H9 (cell line): Measurements from ENCODE around the gene PDE4B. TPM values are rescaled to one million over a fixed set of nuclear protein-coding genes. Genes with fewer than 3 reads are reported as not detected.

Source experiments
- DNase-seq: peaks from one replicate; pipeline ENCODE4 v3.0.0-alpha.2; 2017
- H2AFZ ChIP-seq: one replicate; pipeline ENCODE4 v1.6.1; 2013; ENCODE audit warnings: mild to moderate bottlenecking, low read length, control low read depth, moderate library complexity
- H2AK5ac ChIP-seq: 2 replicates; pipeline ENCODE4 v1.6.1; 2013; ENCODE audit warnings: low read length, control low read depth, mixed read lengths; ENCODE audit not compliant: insufficient read length
- H2BK120ac ChIP-seq: one replicate; pipeline ENCODE4 v1.6.1; 2013; ENCODE audit warnings: low read depth, mild to moderate bottlenecking, low read length, control low read depth, inconsistent platforms; ENCODE audit not compliant: poor library complexity, severe bottlenecking
- H2BK12ac ChIP-seq: 2 replicates; pipeline ENCODE4 v1.6.1; 2013; ENCODE audit warnings: low read length, control low read depth, mixed read lengths, low read depth; ENCODE audit not compliant: insufficient read length
- H2BK15ac ChIP-seq: 2 replicates; pipeline ENCODE4 v1.6.1; 2013; ENCODE audit warnings: low read depth, low read length, control low read depth
- H2BK20ac ChIP-seq: one replicate; pipeline ENCODE4 v1.6.1; 2013; ENCODE audit warnings: low read depth, mild to moderate bottlenecking, low read length, control low read depth, inconsistent platforms; ENCODE audit not compliant: poor library complexity, severe bottlenecking
- H2BK5ac ChIP-seq: 2 replicates; pipeline ENCODE4 v1.6.1; 2013; ENCODE audit warnings: low read length, control low read depth, mixed read lengths; ENCODE audit not compliant: insufficient read length
- H3K14ac ChIP-seq: 2 replicates; pipeline ENCODE4 v1.6.1; 2013; ENCODE audit warnings: low read length, control low read depth; ENCODE audit not compliant: insufficient read depth
- H3K18ac ChIP-seq: 2 replicates; pipeline ENCODE4 v1.6.1; 2013; ENCODE audit warnings: low read depth, mild to moderate bottlenecking, mixed read lengths, low read length, control low read depth; ENCODE audit not compliant: insufficient read length
- H3K23ac ChIP-seq: 2 replicates; pipeline ENCODE4 v1.6.1; 2013; ENCODE audit warnings: low read length, control low read depth, mixed read lengths, low read depth; ENCODE audit not compliant: insufficient read length
- H3K23me2 ChIP-seq: 2 replicates; pipeline ENCODE4 v1.6.1; 2013; ENCODE audit warnings: low read depth, mild to moderate bottlenecking, mixed read lengths, low read length, control low read depth; ENCODE audit not compliant: insufficient read length, poor library complexity, severe bottlenecking
- H3K27ac ChIP-seq: 2 replicates; pipeline ENCODE4 v1.5.1; 2013; ENCODE audit warnings: low read length, control low read depth, mixed read lengths, low read depth; ENCODE audit not compliant: insufficient read length
- H3K27me3 ChIP-seq: 2 replicates; pipeline ENCODE4 v1.6.1; 2013; ENCODE audit warnings: low read length, control low read depth, inconsistent platforms; ENCODE audit not compliant: insufficient read depth
- H3K4ac ChIP-seq: 2 replicates; pipeline ENCODE4 v1.6.1; 2013; ENCODE audit warnings: low read depth, mild to moderate bottlenecking, control low read depth, inconsistent platforms, low read length, moderate library complexity
- H3K4me1 ChIP-seq: 2 replicates; pipeline ENCODE4 v1.6.1; 2013; ENCODE audit warnings: low read length, control low read depth, inconsistent platforms; ENCODE audit not compliant: insufficient read depth
- H3K4me2 ChIP-seq: 2 replicates; pipeline ENCODE4 v1.6.1; 2013; ENCODE audit warnings: low read length, control low read depth, mixed read lengths; ENCODE audit not compliant: insufficient read length, insufficient read depth
- H3K56ac ChIP-seq: 2 replicates; pipeline ENCODE4 v1.6.1; 2013; ENCODE audit warnings: low read depth, mild to moderate bottlenecking, mixed read lengths, low read length, control low read depth; ENCODE audit not compliant: insufficient read length
- H3K79me1 ChIP-seq: 2 replicates; pipeline ENCODE4 v1.6.1; 2013; ENCODE audit warnings: low read depth, mild to moderate bottlenecking, moderate library complexity, low read length, control low read depth, inconsistent platforms; ENCODE audit not compliant: insufficient read depth, poor library complexity, severe bottlenecking
- H3K79me2 ChIP-seq: 2 replicates; pipeline ENCODE4 v1.6.1; 2013; ENCODE audit warnings: low read length, control low read depth, inconsistent platforms; ENCODE audit not compliant: insufficient read depth
- H3K9ac ChIP-seq: 2 replicates; pipeline ENCODE4 v1.6.1; 2013; ENCODE audit warnings: low read length, control low read depth, mixed read lengths; ENCODE audit not compliant: insufficient read length; ENCODE audit errors: extremely low read depth
- H3K9me3 ChIP-seq: one replicate; pipeline ENCODE4 v1.6.1; 2013; ENCODE audit warnings: low read depth, low read length, inconsistent platforms; ENCODE audit not compliant: control insufficient read depth
- H3T11ph ChIP-seq: one replicate; pipeline ENCODE4 v1.6.1; 2013; ENCODE audit warnings: mild to moderate bottlenecking, low read length, control low read depth, inconsistent platforms
- H4K20me1 ChIP-seq: one replicate; pipeline ENCODE4 v1.6.1; 2013; ENCODE audit not compliant: control insufficient read depth, insufficient read length, insufficient read depth
- H4K5ac ChIP-seq: 2 replicates; pipeline ENCODE4 v1.6.1; 2013; ENCODE audit warnings: low read depth, mild to moderate bottlenecking, mixed read lengths, low read length, control low read depth; ENCODE audit not compliant: insufficient read length
- H4K8ac ChIP-seq: replicated peaks from 2 replicates; pipeline ENCODE4 v1.6.1; 2013; ENCODE audit warnings: low read length, control low read depth, mixed read lengths, low read depth; ENCODE audit not compliant: insufficient read length
- H4K91ac ChIP-seq: 2 replicates; pipeline ENCODE4 v1.6.1; 2013; ENCODE audit warnings: low read depth, mild to moderate bottlenecking, moderate library complexity, mixed read lengths, low read length, control low read depth; ENCODE audit not compliant: insufficient read length
- H3K27ac Mint-ChIP-seq, 3 experiments: 2 replicates in 2 of 3; 3 replicates in 1 of 3; pipeline ENCODE4 v1.8.0; 2020 to 2021; ENCODE audit warnings: mixed read lengths in 3 of 3, mild to moderate bottlenecking in 1 of 3, moderate library complexity in 1 of 3
- H3K27me3 Mint-ChIP-seq: 2 replicates; pipeline ENCODE4 v1.8.0; 2021; ENCODE audit warnings: low read depth, mild to moderate bottlenecking, moderate library complexity, mixed read lengths
- H3K36me3 Mint-ChIP-seq, 3 experiments: 2 replicates in 2 of 3; 3 replicates in 1 of 3; pipeline ENCODE4 v1.8.0; 2020 to 2021; ENCODE audit warnings: low read depth in 3 of 3, mixed read lengths in 3 of 3; ENCODE audit not compliant: insufficient read depth in 1 of 3
- H3K4me1 Mint-ChIP-seq, 2 experiments: 2 replicates each; pipeline ENCODE4 v1.8.0; 2020; ENCODE audit warnings: mixed read lengths in 2 of 2
- H3K4me3 Mint-ChIP-seq, 2 experiments: 2 replicates in 1 of 2; 3 replicates in 1 of 2; pipeline ENCODE4 v1.8.0; 2020 to 2021; ENCODE audit warnings: mild to moderate bottlenecking in 2 of 2, mixed read lengths in 2 of 2, moderate library complexity in 1 of 2
- H3K9me3 Mint-ChIP-seq, 2 experiments: 2 replicates in 1 of 2; 3 replicates in 1 of 2; pipeline ENCODE4 v1.8.0; 2020; ENCODE audit warnings: mild to moderate bottlenecking in 2 of 2, mixed read lengths in 2 of 2, moderate library complexity in 1 of 2
- WGBS: extraction: QIAGEN DNeasy Blood & Tissue Kit; methylation state at CpG from one replicate; pipeline ENCODE4 v1.1.7; 2013; ENCODE audit warnings: missing lambda C conversion rate, low lambda C conversion rate, mixed read lengths; ENCODE audit not compliant: insufficient read length; ENCODE audit errors: extremely low coverage; 5-methylcytosine and 5-hydroxymethylcytosine counted together
- total RNA-seq: library from RNA; stranded (reverse); gene quantifications from 2 replicates; pipeline ENCODE4 v1.2.1, GENCODE V29; 2021
- TF ChIP-seq, protein P1 (sequence below): fragments of 200-600 bp; sonication (generic); conservative IDR thresholded peaks from 3 replicates; pipeline ENCODE4 v1.8.0; 2021; ENCODE audit warnings: antibody characterized with exemption, mild to moderate bottlenecking

PDE4B gene
- total RNA-seq, 1 experiment from 2014 or later = 19.8 TPM

DNA sequence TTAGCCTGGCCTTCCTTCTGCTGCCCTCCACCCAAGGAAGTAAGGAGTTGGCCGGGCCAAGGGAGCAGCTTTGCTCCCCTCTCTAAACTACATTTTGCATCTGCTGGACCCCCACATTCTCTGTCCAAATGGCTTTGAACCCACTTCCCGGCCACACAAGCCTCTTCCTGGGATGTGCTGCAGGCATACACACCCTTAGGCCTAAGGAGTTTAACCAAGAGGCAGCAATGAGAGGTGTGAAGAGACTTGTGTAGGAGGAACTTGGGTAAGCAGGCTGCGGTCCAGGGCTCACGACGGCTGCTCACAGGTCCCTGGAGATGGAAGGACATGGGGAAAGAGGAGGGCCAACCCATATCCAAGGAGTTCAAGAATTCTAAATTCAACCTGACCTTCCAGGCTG, 544.6 kb downstream of the PDE4B start:
- H4K5ac ChIP-seq = no peak overlapping the region
- peak overlapping the region in 2 of 3 experiments; percentile 28 to 69; a peak in 1 of 7 replicates for H3K27ac Mint-ChIP-seq
- no peak overlapping the region for H2AK5ac ChIP-seq

More for the DNA sequence above, 544.6 kb downstream of the PDE4B start:
- H3K27me3 Mint-ChIP-seq = no peaks in the 10 kb centered on the region
- Histone ChIP-seq H3T11ph (no peak overlapping the region), H3K14ac (no peak overlapping the region; the same call in 1 of the 2 replicates), H2BK20ac (no peak overlapping the region), H3K23ac (no peak overlapping the region), H3K79me1 (peaks cover 4% of the 10 kb centered on the region), H3K4me2 (no peak overlapping the region), H2BK15ac (no peak overlapping the region), H2BK12ac (no peak overlapping the region), H3K9ac (no peak overlapping the region), H3K4me1 (peaks cover 14% of the 10 kb centered on the region; the same call in 1 of the 2 replicates), H4K8ac (no peak overlapping the region), H3K56ac (no peak overlapping the region), H3K18ac (no peak overlapping the region), H3K27ac (no peak overlapping the region), H3K79me2 (peaks cover 19% of the 10 kb centered on the region; the same call in 1 of the 2 replicates), H2BK120ac (no peak overlapping the region), H4K91ac (no peak overlapping the region), H3K23me2 (peaks cover 3% of the 10 kb centered on the region), H2BK5ac (no peak overlapping the region), H3K9me3 (no peaks in the 10 kb centered on the region), H4K20me1 (no peaks in the 10 kb centered on the region), H3K27me3 (no peaks in the 10 kb centered on the region), H3K4ac (no peak overlapping the region), H2AFZ (no peak overlapping the region)
- H3K4me3 Mint-ChIP-seq = no peak overlapping the region
- DNase-seq = no peak
- peaks cover 0 to 4% (median 2%) of the 10 kb centered on the region in 3 experiments; a peak in 2 of 7 replicates for H3K36me3 Mint-ChIP-seq
- no CpG with 5 or more reads among the region's 5 CpGs for WGBS
- TF ChIP-seq, protein P1, sequence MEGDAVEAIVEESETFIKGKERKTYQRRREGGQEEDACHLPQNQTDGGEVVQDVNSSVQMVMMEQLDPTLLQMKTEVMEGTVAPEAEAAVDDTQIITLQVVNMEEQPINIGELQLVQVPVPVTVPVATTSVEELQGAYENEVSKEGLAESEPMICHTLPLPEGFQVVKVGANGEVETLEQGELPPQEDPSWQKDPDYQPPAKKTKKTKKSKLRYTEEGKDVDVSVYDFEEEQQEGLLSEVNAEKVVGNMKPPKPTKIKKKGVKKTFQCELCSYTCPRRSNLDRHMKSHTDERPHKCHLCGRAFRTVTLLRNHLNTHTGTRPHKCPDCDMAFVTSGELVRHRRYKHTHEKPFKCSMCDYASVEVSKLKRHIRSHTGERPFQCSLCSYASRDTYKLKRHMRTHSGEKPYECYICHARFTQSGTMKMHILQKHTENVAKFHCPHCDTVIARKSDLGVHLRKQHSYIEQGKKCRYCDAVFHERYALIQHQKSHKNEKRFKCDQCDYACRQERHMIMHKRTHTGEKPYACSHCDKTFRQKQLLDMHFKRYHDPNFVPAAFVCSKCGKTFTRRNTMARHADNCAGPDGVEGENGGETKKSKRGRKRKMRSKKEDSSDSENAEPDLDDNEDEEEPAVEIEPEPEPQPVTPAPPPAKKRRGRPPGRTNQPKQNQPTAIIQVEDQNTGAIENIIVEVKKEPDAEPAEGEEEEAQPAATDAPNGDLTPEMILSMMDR = no peak
- no peaks in the 10 kb centered on the region for H3K9me3 Mint-ChIP-seq
- peaks cover 45 to 65% of the 10 kb centered on the region in 2 experiments for H3K4me1 Mint-ChIP-seq
